GM18951 (cell line): ENCODE data around the gene CELF2.

Experiments used
- POLR2A ChIP-seq: IDR thresholded peaks from 4 replicates; pipeline ENCODE4 v1.6.1; 2011; ENCODE audit warnings: mild to moderate bottlenecking; ENCODE audit not compliant: insufficient read length, insufficient read depth; ENCODE audit errors: extremely low read depth
- in situ Hi-C: fragments of 300-500 bp; cut with MboI; formaldehyde crosslinking; loops from one replicate; pipeline ENCODE4 v1.12.0; 2022; ENCODE audit warnings: low sequenced_read_pairs, mixed read lengths, inconsistent platforms; ENCODE audit not compliant: unreplicated experiment

CELF2 gene

DNA sequence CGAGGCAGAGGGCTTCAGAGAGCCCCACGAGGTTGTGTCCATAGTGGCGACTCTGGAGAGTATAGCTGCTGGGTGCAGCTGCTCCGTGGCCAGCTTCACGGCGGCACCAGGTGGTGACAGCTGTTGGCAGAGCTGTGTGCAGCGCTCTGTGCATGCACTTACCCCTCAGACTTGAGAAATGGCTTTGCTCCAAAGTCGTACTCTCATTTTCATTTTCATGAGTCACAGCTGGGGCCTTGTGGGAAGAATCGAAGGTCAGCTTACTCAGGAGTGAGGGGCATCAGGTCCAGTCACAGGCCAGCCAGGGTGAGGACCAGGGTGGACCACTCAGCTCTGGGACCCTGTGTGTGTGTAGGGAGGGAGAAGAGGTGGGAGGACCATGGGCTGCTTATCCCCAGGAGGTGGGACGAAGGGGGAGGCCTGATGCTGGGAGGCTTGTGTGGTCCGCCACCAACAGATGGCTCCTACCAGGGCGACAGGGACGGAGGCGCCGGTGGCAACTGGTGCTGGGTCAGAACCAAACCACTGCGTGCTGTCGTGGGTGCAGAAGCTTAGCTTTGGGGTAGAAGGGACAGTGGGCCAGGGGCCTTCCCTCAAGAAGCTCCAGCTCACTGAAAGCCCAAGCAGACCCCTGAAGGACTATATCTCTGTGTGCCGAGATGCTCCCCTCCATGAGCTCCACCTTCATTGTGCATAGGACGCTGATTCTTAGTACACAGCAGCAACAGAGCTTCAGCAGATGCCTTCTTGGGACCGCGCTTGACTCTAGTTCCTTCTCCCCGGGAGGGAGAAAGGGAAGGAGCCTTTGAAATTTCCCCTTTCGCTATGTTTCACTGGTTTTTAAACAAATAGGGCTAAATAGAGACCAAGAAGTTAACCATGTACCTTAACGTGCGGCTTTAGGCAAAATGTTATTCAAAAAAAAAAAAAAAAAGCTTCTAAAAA is 225.0 kb downstream of the CELF2 start:
- TF ChIP-seq POLR2A: peak; percentile 41
- in situ Hi-C loops: no loop called here

DNA sequence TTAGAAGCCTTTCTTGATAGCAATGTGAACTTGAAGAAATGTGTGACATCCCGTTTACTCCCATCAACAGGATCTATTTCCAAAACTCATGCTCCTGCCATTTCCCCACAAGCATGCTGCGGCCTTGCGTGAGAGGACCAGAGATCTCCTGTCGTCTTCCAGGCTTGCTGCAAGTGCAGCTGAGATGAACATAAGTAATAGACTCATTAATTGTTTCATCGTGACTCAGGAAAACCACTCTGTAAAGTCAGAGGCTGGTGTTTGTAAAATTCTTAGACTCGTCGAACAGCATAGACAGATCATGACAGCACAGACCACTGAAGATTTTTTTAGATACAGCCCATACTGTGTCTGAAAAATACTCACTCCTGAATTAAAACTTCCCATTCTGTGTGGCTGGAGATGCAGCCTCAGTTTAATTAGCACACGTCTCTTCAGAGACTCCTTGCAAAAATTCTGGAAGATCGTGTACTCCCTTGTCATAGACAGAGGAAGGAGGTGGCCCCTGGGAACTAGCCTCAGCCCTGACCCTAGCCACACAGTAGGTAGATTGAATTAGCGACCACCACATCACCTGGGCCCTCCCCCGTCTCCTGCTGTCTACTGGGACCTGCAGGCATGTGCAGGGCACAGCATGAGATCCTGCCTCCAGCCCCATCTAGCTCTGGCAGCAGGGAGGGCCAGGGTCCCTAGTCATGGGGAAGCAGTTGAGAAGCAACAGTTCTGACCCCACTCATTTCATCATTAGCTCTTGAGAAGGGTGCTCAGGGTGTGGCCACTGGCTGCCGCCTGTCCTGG is 226.0 kb downstream of the CELF2 start:
- no peak for TF ChIP-seq POLR2A
- in situ Hi-C loops: no loop called here

DNA sequence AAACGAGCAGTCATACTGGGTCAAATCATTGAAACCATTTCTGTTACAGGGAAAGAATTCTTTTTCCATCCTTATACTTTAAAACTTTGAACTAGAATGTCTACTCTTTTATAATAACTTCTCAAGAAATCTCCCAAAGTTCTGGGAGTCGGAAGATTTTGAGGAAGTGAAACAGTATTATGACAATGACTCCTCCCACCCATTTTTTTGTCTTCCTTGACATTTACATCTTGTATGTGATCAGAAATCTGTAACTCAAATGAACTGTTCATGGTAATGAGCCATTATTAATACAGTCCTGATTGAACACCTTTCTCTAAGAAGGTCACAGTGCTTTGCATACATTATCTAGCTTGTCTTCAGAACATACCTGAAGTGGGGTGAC is 227.4 kb downstream of the CELF2 start:
- no peak for TF ChIP-seq POLR2A
- in situ Hi-C loops: no loop called here

DNA sequence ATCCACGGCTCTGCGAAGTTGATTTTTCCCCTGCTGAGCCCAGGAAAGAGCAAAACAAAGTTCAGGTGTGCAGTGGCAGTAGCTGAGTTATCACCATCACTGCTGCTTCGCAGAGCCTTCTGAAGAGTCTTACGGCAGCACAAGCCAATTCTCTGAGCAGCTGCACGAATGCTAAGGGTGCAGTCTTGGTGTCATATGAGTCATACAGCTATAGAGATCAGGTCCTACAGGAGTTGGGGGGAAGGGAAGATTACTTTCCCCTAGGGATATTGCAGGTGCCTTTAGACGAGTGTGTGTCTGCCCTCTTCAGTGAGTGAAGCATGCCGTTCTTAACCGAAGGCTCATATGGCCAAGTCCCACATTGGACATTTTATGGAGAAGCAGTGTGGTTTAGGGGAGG is 227.8 kb downstream of the CELF2 start:
- peak; percentile 1 for TF ChIP-seq POLR2A
- in situ Hi-C loops: no loop called here

DNA sequence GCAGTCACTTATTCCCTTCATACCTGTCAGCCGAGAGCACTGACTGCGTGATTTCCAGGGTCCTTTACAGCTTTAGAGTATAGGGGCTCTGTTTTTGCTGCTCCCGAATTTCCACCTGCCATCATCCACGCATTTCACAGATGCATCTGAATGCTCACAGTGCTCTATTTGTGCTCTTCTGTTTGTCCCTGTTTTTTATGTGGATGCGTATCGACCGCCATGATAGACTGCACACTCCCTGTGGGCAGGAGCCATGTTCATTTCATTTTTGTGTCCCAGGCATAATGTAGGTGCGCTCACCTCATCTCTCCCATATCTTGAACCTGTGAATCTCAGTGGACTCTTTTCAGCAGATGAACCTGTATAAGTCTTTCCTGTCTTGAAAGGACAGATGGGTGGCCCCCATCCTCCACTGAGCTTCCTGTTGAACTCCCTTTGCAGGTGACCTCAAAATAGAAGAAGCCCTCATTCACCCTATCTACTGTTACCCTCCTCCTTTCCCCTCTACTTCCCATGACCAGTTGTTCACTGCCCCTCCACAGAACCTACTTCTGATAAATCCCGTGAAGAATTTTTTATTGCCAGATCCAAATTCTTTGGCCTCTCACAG is 228.4 kb downstream of the CELF2 start:
- no peak for TF ChIP-seq POLR2A
- in situ Hi-C loops: no loop called here

DNA sequence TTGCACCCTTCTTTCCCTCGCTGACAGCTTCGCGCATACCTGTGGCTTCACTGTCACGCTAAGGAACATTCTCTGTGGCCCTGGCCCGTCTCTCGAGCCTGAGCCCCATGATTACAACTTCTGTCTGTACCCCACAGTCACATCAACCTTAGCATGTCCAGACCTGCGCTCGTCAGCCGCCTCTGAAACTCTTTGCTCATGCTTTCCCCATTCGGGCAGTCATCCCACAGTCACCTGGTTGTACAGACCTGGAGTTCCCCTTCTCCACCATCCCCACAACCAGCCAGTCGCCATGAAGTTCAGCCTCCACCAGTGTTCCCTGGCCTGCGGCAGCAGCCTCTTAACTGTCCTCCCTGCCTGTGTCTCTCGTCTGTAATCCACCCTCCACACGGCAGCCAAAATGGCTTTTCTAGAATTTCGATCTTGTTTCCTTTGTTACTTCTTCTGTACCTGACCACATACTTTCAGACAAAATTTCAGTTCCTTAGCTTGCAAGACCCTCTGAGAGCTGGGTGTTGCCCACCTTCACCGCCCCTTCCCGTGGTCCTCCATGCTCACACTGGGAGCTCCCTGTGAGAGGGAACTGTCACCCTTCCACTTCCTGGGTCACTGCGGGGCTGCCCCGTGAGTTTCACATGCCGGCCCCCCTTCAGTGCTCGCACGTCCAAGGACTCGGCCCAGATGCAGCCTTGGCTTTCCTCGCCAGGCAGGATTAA is 229.2 kb downstream of the CELF2 start:
- in situ Hi-C loops: no loop called here
- TF ChIP-seq POLR2A: peak; percentile 31

DNA sequence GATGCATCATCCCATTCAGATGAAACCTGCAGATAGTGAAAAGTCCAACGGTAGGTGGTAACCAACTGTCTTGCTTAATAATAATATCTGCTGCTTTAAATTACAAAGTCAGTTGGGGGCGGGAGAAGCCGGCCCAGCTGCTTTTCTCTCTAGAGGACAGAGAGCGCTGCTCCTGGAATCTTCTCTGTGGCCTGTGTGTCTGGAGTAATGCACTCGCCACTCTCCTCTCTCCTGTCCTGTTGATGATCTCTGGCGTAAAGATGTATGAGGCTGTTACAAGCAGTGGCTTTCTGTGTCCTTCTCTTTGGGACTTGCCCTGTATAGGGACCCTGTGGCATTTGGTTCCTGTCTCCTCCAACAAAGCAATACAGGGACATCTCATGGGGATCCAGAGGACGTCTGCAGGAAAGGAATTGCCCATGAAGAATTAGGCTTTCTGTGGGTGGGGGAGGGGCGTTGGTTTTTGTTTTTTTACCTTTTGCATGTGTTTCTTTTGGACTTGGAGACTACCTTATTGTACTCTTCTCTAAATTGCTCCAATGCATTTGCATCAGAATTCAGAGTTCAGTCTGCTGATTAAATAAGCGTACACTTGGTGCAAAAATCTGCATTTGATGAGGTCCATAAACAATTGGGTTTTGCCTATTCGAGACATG is 231.6 kb downstream of the CELF2 start:
- TF ChIP-seq POLR2A: no peak
- in situ Hi-C loops: no loop called here

DNA sequence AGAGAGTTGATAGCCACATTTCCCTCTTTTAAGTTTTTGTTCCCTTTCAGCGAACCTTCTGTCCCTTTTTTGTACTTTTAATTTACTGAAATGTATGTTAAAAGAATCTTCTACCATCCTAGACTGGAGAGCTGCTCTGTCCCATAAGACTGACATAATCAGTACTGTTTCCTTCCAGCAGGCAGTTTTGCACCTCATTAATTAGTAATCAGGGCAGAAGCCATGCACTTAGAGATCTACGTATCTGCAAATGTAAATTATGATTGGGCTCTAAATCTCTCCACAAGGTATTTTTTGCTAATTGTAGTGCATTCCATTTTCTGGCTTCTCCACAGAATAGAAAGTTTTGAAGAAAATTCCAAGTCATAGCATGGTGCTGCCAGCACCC is 232.1 kb downstream of the CELF2 start:
- in situ Hi-C loops: no loop called here
- TF ChIP-seq POLR2A: no peak

DNA sequence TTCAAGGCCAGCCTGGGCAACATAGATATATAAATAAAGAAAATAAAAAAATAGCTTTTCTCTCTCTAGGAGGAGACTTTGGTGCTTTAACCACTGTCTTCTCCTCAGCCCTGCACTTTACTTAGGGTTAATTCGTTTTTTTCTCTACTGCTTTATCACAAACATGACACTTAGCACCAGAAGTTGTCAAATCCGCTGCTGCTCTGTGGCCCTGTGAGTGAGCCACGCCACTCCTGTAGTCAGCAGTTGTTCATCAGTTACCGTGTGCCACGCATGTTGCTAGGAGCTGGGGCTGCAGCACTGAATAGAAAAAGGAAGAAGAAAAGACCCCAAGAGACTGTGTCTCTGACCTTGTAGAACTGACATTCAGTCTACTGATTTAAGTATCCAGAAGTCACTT is 232.6 kb downstream of the CELF2 start:
- in situ Hi-C loops: no loop called here
- no peak for TF ChIP-seq POLR2A

DNA sequence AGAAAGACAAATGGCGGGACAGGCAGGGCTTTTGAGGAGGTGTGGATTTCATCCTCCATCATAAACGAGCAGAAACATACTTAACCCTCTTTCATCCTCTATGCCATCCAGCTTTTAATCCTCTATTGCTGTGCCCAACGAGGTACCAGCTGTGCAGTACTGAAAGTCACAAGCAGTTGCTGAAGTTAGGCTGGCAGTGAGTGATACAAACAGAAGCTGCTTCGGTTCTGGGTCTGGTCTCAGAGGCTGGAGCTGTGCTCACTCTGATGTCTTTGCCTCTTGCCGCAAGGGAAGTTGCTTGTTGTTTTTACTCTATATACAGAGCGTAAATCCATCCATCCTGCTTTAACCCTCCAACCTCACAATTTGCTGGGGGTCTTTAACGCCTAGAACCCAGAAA is 235.2 kb downstream of the CELF2 start:
- in situ Hi-C loops: no loop called here
- TF ChIP-seq POLR2A: no peak

DNA sequence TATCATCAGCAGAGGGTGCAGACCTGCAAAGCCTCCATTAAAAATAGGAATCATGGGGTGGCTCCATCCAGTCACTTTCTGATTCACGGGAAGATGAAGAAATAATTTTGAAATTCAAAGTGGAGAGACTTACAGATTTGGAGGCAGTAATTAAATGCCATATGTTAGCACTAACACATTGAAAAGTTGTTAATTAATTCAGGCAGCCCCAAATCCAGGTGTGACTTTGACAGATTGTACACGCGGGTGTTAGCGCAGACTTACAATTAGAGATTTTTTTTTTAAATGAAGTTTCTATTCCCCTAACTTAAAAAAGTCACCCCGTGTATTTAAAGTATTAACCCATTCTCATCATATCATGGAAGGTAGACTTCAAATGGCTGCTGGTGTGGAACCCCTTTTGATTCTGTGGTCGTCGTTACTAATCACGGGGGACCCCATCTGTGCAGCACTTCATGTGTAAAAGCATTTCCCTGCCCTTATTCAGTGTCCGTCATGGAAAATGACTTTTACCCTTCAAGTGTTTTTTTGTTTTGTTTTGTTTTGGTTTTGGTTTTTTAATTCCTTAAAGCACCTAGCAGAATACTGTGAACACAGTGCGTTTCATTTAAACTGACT is 235.8 kb downstream of the CELF2 start:
- no peak for TF ChIP-seq POLR2A
- in situ Hi-C loops: no loop called here

DNA sequence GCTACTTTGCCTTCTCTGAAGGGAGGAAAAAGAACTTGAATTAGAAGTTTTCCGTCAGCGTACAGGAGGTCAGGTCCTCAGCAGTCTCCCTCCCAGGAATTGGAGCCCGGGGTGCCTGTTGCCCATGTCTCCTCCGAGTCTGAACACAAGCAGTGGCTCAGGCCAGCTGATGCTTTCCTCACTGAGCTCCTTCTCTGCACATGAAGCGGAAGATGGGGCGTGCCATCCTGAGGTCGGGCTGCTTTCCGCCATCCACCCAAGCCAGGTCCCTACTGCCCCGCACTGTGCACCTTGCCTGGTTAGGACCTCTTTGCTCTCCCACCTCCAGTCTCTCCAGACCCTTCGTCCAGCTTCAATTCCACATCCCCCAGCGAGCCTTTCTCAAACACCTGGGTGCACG is 237.5 kb downstream of the CELF2 start:
- in situ Hi-C loops: no loop called here
- no peak for TF ChIP-seq POLR2A
